ENCODE measurements around the gene KCNE1. TPM values are rescaled to one million over a fixed set of nuclear protein-coding genes. Genes with fewer than 3 reads are reported as not detected.
A peak's percentile ranks its signal among the peaks of the same experiment; 100 is the strongest.

KCNE1 gene
- total and polyA plus RNA-seq, 2 of the 4 experiments (the other 2 are of a cell fraction) = 0.46 to 0.90 TPM

DNA sequence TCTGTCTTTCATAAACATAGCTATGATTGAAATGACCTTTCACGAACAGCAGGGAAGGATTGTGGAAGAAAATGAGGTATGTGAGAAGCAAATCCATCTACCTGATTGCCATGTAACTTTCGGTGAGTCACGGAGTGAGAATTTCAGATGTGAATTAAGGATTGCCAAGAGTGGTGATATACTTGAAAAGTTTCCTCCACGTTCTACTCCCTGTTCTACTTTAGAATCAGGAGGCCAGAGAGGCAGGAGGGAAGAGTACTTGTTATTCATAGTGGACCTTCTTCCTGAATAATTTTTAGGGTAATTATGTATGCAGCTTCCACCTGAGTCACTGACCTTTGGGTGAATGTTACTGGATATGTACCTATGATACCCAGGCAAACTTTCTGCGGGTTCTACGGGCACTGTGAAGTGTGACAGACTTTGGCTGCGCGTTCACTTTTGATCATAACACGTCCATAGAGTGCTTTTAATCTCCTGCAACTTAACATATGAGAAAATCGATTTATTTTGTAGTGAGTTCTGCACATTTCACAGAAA lies 2.6 kb upstream of the KCNE1 start:
- Histone ChIP-seq H3K9me1 (ENCODE audit: insufficient read depth, low read length) (peaks cover 17% of the 10 kb centered on the region; the same call in 1 of the 2 replicates), H3K27me3 (ENCODE audit: control insufficient read depth, insufficient read depth, low read length) (no peaks in the 10 kb centered on the region), H2BK120ac (ENCODE audit: low read depth, low read length) (no peak overlapping the region), H2AK9ac (replicated peaks; ENCODE audit: low read depth, low read length, poor library complexity) (no peak overlapping the region), H2BK15ac (ENCODE audit: low read depth, low read length) (no peak overlapping the region), H3K4me1 (ENCODE audit: control insufficient read depth, insufficient read depth, low read length) (peaks cover 9% of the 10 kb centered on the region), H3K36me3 (ENCODE audit: control insufficient read depth, insufficient read depth, low read length) (peaks cover 24% of the 10 kb centered on the region), H4K91ac (ENCODE audit: insufficient read depth, low read depth, low read length) (no peak overlapping the region), H3K4me2 (ENCODE audit: low read depth, low read length) (no peak overlapping the region), H2BK20ac (ENCODE audit: low read depth, low read length) (no peak overlapping the region), H4K8ac (ENCODE audit: low read depth in 2 of 2, low read length in 2 of 2) (no peak overlapping the region), H2AFZ (replicated peaks; ENCODE audit: low read length, poor library complexity) (no peak overlapping the region), H3K4ac (ENCODE audit: low read depth, low read length) (no peak overlapping the region), H4K5ac (ENCODE audit: low read depth, low read length) (no peak overlapping the region), H3K79me1 (ENCODE audit: low read depth in 1 of 2, low read length in 2 of 2) (peaks cover 8 to 17% of the 10 kb centered on the region in 2 experiments; a peak in 3 of 4 replicates), H3K14ac (replicated peaks; ENCODE audit: low read depth, low read length) (no peak overlapping the region), H3K9ac (ENCODE audit: low read depth, low read length) (no peak overlapping the region), H4K20me1 (ENCODE audit: insufficient read depth, low read length) (peaks cover 23% of the 10 kb centered on the region), H3K56ac (ENCODE audit: extremely low read depth, insufficient read depth, low read length) (no peak overlapping the region), H3K4me3 (ENCODE audit: insufficient read depth, low read depth, low read length) (no peak overlapping the region), H2AK5ac (ENCODE audit: low read depth, low read length) (no peak overlapping the region), H2BK5ac (ENCODE audit: low read depth, low read length, poor library complexity, severe bottlenecking) (no peak overlapping the region), H3K18ac (ENCODE audit: low read depth, low read length) (no peak overlapping the region), H3K9me3 (ENCODE audit: control insufficient read depth, insufficient read depth, low read length) (no peaks in the 10 kb centered on the region), H3K23ac (ENCODE audit: low read depth, low read length) (no peak overlapping the region), H3K27ac (ENCODE audit: insufficient read depth, low read length) (no peak overlapping the region)
- ChIA-PET CTCF (interaction anchor here (1.0 to 1.6 kb wide), 2 partner anchors 69 to 89 kb away, joined by 3 read pairs; no protein-coding TSS in a partner anchor), POLR2A (ENCODE audit: unreplicated experiment) (interaction anchor here (0.9 to 3.3 kb wide), 2 partner anchors 12 to 88 kb away, joined by 3 to 12 read pairs; no protein-coding TSS in a partner anchor)
- DNase-seq = peak; percentile 20
- ATAC-seq (ENCODE audit: low read depth) = no peak
- WGBS, 2 experiments (ENCODE audit: extremely low coverage in 2 of 2, insufficient read length in 1 of 2) = no CpG with 5 or more reads among the region's 10 CpGs
- BruUV-seq (replicated peaks) = no TSS peak
- intact Hi-C loops (cut with micrococcal nuclease) = no loop called here
- TF ChIP-seq, protein P1, sequence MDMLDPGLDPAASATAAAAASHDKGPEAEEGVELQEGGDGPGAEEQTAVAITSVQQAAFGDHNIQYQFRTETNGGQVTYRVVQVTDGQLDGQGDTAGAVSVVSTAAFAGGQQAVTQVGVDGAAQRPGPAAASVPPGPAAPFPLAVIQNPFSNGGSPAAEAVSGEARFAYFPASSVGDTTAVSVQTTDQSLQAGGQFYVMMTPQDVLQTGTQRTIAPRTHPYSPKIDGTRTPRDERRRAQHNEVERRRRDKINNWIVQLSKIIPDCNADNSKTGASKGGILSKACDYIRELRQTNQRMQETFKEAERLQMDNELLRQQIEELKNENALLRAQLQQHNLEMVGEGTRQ (IDR thresholded peaks at IDR 0.05; ENCODE audit: low read depth, low read length) = no peak
- no peak for TF ChIP-seq CEBPB (IDR thresholded peaks at IDR 0.05; ENCODE audit: low read depth, low read length)
- no peak for TF ChIP-seq SMC3 (IDR thresholded peaks at IDR 0.05; ENCODE audit: low read depth, low read length)
- TF ChIP-seq CHD1 (IDR thresholded peaks at IDR 0.05; ENCODE audit: low read depth, low read length) = no peak
- no peak for TF ChIP-seq NFE2L2 (IDR thresholded peaks at IDR 0.05; ENCODE audit: low read depth, low read length)
- TF ChIP-seq FOS (IDR thresholded peaks at IDR 0.05; ENCODE audit: low read depth, low read length) = no peak
- TF ChIP-seq MAFK (IDR thresholded peaks at IDR 0.05; ENCODE audit: low read depth, low read length) = no peak
- dilution Hi-C loops (cut with HindIII; ENCODE audit: low sequenced_read_pairs, unreplicated experiment) = no loop called here
- in situ Hi-C loops (cut with MboI; ENCODE audit: low sequenced_read_pairs) = no loop called here
